ENCODE data around the gene GAS2L1.

GAS2L1 gene

GRCh38 chr22:29269731-29270474 lies 36.5 kb upstream of the GAS2L1 start:
- TF ChIP-seq CTCF (IDR thresholded peaks at IDR 0.05; ENCODE audit: low read depth, low read length) (no peak), POLR2A (IDR thresholded peaks at IDR 0.05; ENCODE audit: extremely low read depth, insufficient read length) (no peak), MAX (IDR thresholded peaks at IDR 0.05; ENCODE audit: low read depth, low read length) (no peak), MYC (IDR thresholded peaks at IDR 0.05; ENCODE audit: low read depth, low read length) (no peak)

GRCh38 chr22:29270475-29271271 lies 35.8 kb upstream of the GAS2L1 start:
- peak overlapping the region; percentile 93 for H3K4me3 ChIP-seq (ENCODE audit: low read depth, low read length)
- DNase-seq (ENCODE audit: low read depth): peak; percentile 73
- TF ChIP-seq POLR2A (IDR thresholded peaks at IDR 0.05; ENCODE audit: extremely low read depth, insufficient read length) (no peak), MYC (IDR thresholded peaks at IDR 0.05; ENCODE audit: low read depth, low read length) (no peak), CTCF (IDR thresholded peaks at IDR 0.05; ENCODE audit: low read depth, low read length) (no peak), MAX (IDR thresholded peaks at IDR 0.05; ENCODE audit: low read depth, low read length) (no peak)

More at GRCh38 chr22:29269731-29270474, 36.5 kb upstream of the GAS2L1 start:
- DNase-seq (ENCODE audit: low read depth): peak; percentile 47
- H3K4me3 ChIP-seq (ENCODE audit: low read depth, low read length): peak overlapping the region; percentile 93

GRCh38 chr22:29272624-29273023 lies 33.8 kb upstream of the GAS2L1 start:
- peak overlapping the region; percentile 93 for H3K4me3 ChIP-seq (ENCODE audit: low read depth, low read length)
- DNase-seq (ENCODE audit: low read depth): no peak
- no peak for TF ChIP-seq CTCF (IDR thresholded peaks at IDR 0.05; ENCODE audit: low read depth, low read length)
- TF ChIP-seq MAX (IDR thresholded peaks at IDR 0.05; ENCODE audit: low read depth, low read length): no peak
- no peak for TF ChIP-seq POLR2A (IDR thresholded peaks at IDR 0.05; ENCODE audit: extremely low read depth, insufficient read length)
- no peak for TF ChIP-seq MYC (IDR thresholded peaks at IDR 0.05; ENCODE audit: low read depth, low read length)

- no peak overlapping the region for H3K4me3 ChIP-seq (ENCODE audit: low read depth, low read length)
- DNase-seq (ENCODE audit: low read depth): no peak
- TF ChIP-seq MYC (IDR thresholded peaks at IDR 0.05; ENCODE audit: low read depth, low read length) (no peak), POLR2A (IDR thresholded peaks at IDR 0.05; ENCODE audit: extremely low read depth, insufficient read length) (no peak), CTCF (IDR thresholded peaks at IDR 0.05; ENCODE audit: low read depth, low read length) (no peak), MAX (IDR thresholded peaks at IDR 0.05; ENCODE audit: low read depth, low read length) (no peak)
Observed at GRCh38 chr22:29275167-29275566, 31.3 kb upstream of the GAS2L1 start.

- TF ChIP-seq MYC (IDR thresholded peaks at IDR 0.05; ENCODE audit: low read depth, low read length) (no peak), POLR2A (IDR thresholded peaks at IDR 0.05; ENCODE audit: extremely low read depth, insufficient read length) (no peak), CTCF (IDR thresholded peaks at IDR 0.05; ENCODE audit: low read depth, low read length) (no peak), MAX (IDR thresholded peaks at IDR 0.05; ENCODE audit: low read depth, low read length) (no peak)
- DNase-seq (ENCODE audit: low read depth): no peak
- H3K4me3 ChIP-seq (ENCODE audit: low read depth, low read length): no peak overlapping the region
Observed at GRCh38 chr22:29275819-29276565, 30.5 kb upstream of the GAS2L1 start.

Measured in NB4 (cell line).